ENCODE measurements around the gene FGF11. TPM values are rescaled to one million over a fixed set of nuclear protein-coding genes. Genes with fewer than 3 reads are reported as not detected.

FGF11 gene
- total RNA-seq, 2 experiments from 2014 or later: 1.5 to 1.7 TPM

GRCh38 chr17:7411427-7411750, 27.9 kb upstream of the FGF11 start:
- ATAC-seq (ENCODE audit: poor library complexity): no peak

GRCh38 chr17:7413346-7413985, 25.8 kb upstream of the FGF11 start:
- ATAC-seq (ENCODE audit: poor library complexity) (no peak), DNase-seq (no peak)
- Histone ChIP-seq H3K9me3 (ENCODE audit: control insufficient read depth in 1 of 2, insufficient read depth in 1 of 2, low read length in 2 of 2) (no peaks in the 10 kb centered on the region), H3K4me3 (ENCODE audit: low read length) (no peak overlapping the region), H3K36me3 (ENCODE audit: insufficient read depth, low read length) (no peaks in the 10 kb centered on the region), H3K27ac (ENCODE audit: low read depth in 1 of 2, low read length in 2 of 2) (no peak overlapping the region), H3K4me1 (ENCODE audit: insufficient read depth, low read length) (peaks cover 7% of the 10 kb centered on the region), H3K27me3 (ENCODE audit: control insufficient read depth in 1 of 2, insufficient read depth in 2 of 2, low read length in 2 of 2) (no peaks in the 10 kb centered on the region)
- H3K4me1 Mint-ChIP-seq (ENCODE audit: low read depth): peaks cover 4% of the 10 kb centered on the region
- no peaks in the 10 kb centered on the region for H3K36me3 Mint-ChIP-seq (ENCODE audit: low read depth)
- no peaks in the 10 kb centered on the region for H3K27me3 Mint-ChIP-seq
- intact Hi-C loops (cut with DNase I, micrococcal nuclease): no loop called here
- H3K9me3 Mint-ChIP-seq: no peaks in the 10 kb centered on the region
- no peak for TF ChIP-seq CTCF (IDR thresholded peaks at IDR 0.05)
- no peak overlapping the region for H3K27ac Mint-ChIP-seq
- POLR2A ChIA-PET: interaction anchor here (1.3 kb wide), 1 partner anchor 23 kb away, joined by 4 read pairs; no protein-coding TSS in a partner anchor
- H3K4me3 Mint-ChIP-seq: no peak overlapping the region
- CTCF ChIA-PET: no interaction called here

More at GRCh38 chr17:7411427-7411750, 27.9 kb upstream of the FGF11 start:
- H3K27me3 Mint-ChIP-seq: no peaks in the 10 kb centered on the region
- no peaks in the 10 kb centered on the region for H3K36me3 Mint-ChIP-seq (ENCODE audit: low read depth)
- ChIA-PET POLR2A (no interaction called here), CTCF (no interaction called here)
- H3K27ac Mint-ChIP-seq: no peak overlapping the region
- Histone ChIP-seq H3K36me3 (ENCODE audit: insufficient read depth, low read length) (no peaks in the 10 kb centered on the region), H3K27me3 (ENCODE audit: control insufficient read depth in 1 of 2, insufficient read depth in 2 of 2, low read length in 2 of 2) (no peaks in the 10 kb centered on the region), H3K4me1 (ENCODE audit: insufficient read depth, low read length) (peaks cover 12% of the 10 kb centered on the region), H3K9me3 (ENCODE audit: control insufficient read depth in 1 of 2, insufficient read depth in 1 of 2, low read length in 2 of 2) (no peaks in the 10 kb centered on the region), H3K27ac (ENCODE audit: low read depth in 1 of 2, low read length in 2 of 2) (no peak overlapping the region), H3K4me3 (ENCODE audit: low read length) (no peak overlapping the region)
- TF ChIP-seq CTCF (IDR thresholded peaks at IDR 0.05): no peak
- no peak for DNase-seq
- H3K4me1 Mint-ChIP-seq (ENCODE audit: low read depth): peaks cover 4% of the 10 kb centered on the region
- no peaks in the 10 kb centered on the region for H3K9me3 Mint-ChIP-seq
- no peak overlapping the region for H3K4me3 Mint-ChIP-seq
- intact Hi-C loops (cut with DNase I, micrococcal nuclease): no loop called here

- no peak for ATAC-seq (ENCODE audit: poor library complexity)
- no peaks in the 10 kb centered on the region for H3K9me3 ChIP-seq (ENCODE audit: control insufficient read depth in 1 of 2, insufficient read depth in 1 of 2, low read length in 2 of 2)
- H3K4me1 ChIP-seq (ENCODE audit: insufficient read depth, low read length): no peaks in the 10 kb centered on the region
- intact Hi-C loops (cut with DNase I, micrococcal nuclease): loop anchor here in 1 of 2 experiments (5.0 kb wide), 1 partner anchor 58 kb away; the partner anchor contains the start of gene TMEM95
- no peaks in the 10 kb centered on the region for H3K4me1 Mint-ChIP-seq (ENCODE audit: low read depth)
- no peak for TF ChIP-seq CTCF (IDR thresholded peaks at IDR 0.05)
- no peaks in the 10 kb centered on the region for H3K27me3 Mint-ChIP-seq
- CTCF ChIA-PET: no interaction called here
- no peaks in the 10 kb centered on the region for H3K9me3 Mint-ChIP-seq
- no peak overlapping the region for H3K27ac ChIP-seq (ENCODE audit: low read depth in 1 of 2, low read length in 2 of 2)
- H3K36me3 ChIP-seq (ENCODE audit: insufficient read depth, low read length): no peaks in the 10 kb centered on the region
- no peak for DNase-seq
- no peak overlapping the region for H3K4me3 Mint-ChIP-seq
- POLR2A ChIA-PET: no interaction called here
- no peaks in the 10 kb centered on the region for H3K36me3 Mint-ChIP-seq (ENCODE audit: low read depth)
- H3K27ac Mint-ChIP-seq: no peak overlapping the region
- H3K4me3 ChIP-seq (ENCODE audit: low read length): no peak overlapping the region
- H3K27me3 ChIP-seq (ENCODE audit: control insufficient read depth in 1 of 2, insufficient read depth in 2 of 2, low read length in 2 of 2): no peaks in the 10 kb centered on the region
These were observed 24.5 kb upstream of the FGF11 start for GRCh38 chr17:7414837-7415236.
